HS-27A (cell line): ENCODE data around the gene MYDGF.
"Not testable (repeated sequence)": the region's sequence is repeated elsewhere in the genome, so short reads cannot be mapped to it uniquely, and the experiment has no call there.

Source experiments
- DNase-seq: peaks from one replicate; pipeline ENCODE4 v3.0.0-alpha.2; 2012; ENCODE audit warnings: low read depth, missing footprints

Gene MYDGF

GRCh38 chr19:4669723-4670480 lies at the start of gene MYDGF:
Gene MYDGF, minus strand, starts transcription at chr19:4670342. Its CDS starts 8 bp downstream, at chr19:4670334.
- DNase-seq: peak; percentile 38

- no peak for DNase-seq
These were observed 49.3 kb upstream of the MYDGF start for GRCh38 chr19:4719499-4719866.

- DNase-seq: no peak
These were observed 48.0 kb upstream of the MYDGF start for GRCh38 chr19:4717966-4718701.

- peak; percentile 88 for DNase-seq
These were observed 47.2 kb upstream of the MYDGF start for GRCh38 chr19:4717191-4717965.

- no peak for DNase-seq
These were observed 45.5 kb upstream of the MYDGF start for GRCh38 chr19:4715529-4716221.

GRCh38 chr19:4715178-4715528 lies 45.0 kb upstream of the MYDGF start:
- DNase-seq: not testable (repeated sequence)

GRCh38 chr19:4714016-4714415 lies 43.9 kb upstream of the MYDGF start:
- no peak for DNase-seq

GRCh38 chr19:4713384-4713951 lies 43.3 kb upstream of the MYDGF start:
- DNase-seq: peak; percentile 95

- no peak for DNase-seq
These were observed 42.6 kb upstream of the MYDGF start for GRCh38 chr19:4712771-4713170.

GRCh38 chr19:4711211-4711610 lies 41.1 kb upstream of the MYDGF start:
- DNase-seq: no peak

GRCh38 chr19:4710281-4710600 lies 40.1 kb upstream of the MYDGF start:
- DNase-seq: no peak

- DNase-seq: no peak
These were observed 39.5 kb upstream of the MYDGF start for GRCh38 chr19:4709440-4710280.

GRCh38 chr19:4707956-4708650 lies 38.0 kb upstream of the MYDGF start:
- DNase-seq: no peak

- DNase-seq: no peak
These were observed 37.2 kb upstream of the MYDGF start for GRCh38 chr19:4707322-4707721.

- DNase-seq: no peak
These were observed 35.4 kb upstream of the MYDGF start for GRCh38 chr19:4705413-4706131.

- no peak for DNase-seq
These were observed 34.2 kb upstream of the MYDGF start for GRCh38 chr19:4704317-4704673.

- DNase-seq: no peak
These were observed 33.7 kb upstream of the MYDGF start for GRCh38 chr19:4703671-4704316.

GRCh38 chr19:4702764-4703163 lies 32.6 kb upstream of the MYDGF start:
- DNase-seq: no peak

GRCh38 chr19:4701557-4701956 lies 31.4 kb upstream of the MYDGF start:
- no peak for DNase-seq

- no peak for DNase-seq
These were observed 30.5 kb upstream of the MYDGF start for GRCh38 chr19:4700693-4700970.
